Measurements from ENCODE around the gene WNT3. TPM values are rescaled to one million over a fixed set of nuclear protein-coding genes. Genes with fewer than 3 reads are reported as not detected.

WNT3 gene
- total RNA-seq, 4 donors from 2014 or later: 0.27 to 0.48 TPM; not detected in 2

- DNase-seq: no peak
- no peaks in the 10 kb centered on the region for H3K9me3 ChIP-seq
- H3K4me3 ChIP-seq: no peak overlapping the region
- H3K36me3 ChIP-seq: peaks cover 0 to 9% (median 0%) of the 10 kb centered on the region in 4 donors
- H3K27me3 ChIP-seq: no peaks in the 10 kb centered on the region
- in situ Hi-C loops (cut with MboI; ENCODE audit: low pct_ligation_motif_present in 1 of 4, low pct_unique_long_range_greater_than_20kb in 1 of 4, low sequenced_read_pairs in 3 of 4) (no loop called here), intact Hi-C loops (cut with DNase I; ENCODE audit: low total_unique reads) (no loop called here)
- no peak overlapping the region for H3K27ac ChIP-seq
- no peaks in the 10 kb centered on the region for H3K4me1 ChIP-seq
- TF ChIP-seq POLR2AphosphoS5 (IDR thresholded peaks at IDR 0.05): no peak
- 83 to 88% methylated on average over 3 to 7 of the region's 7 CpGs for WGBS, 2 donors (ENCODE audit: low coverage in 1 of 2)
These were observed 85.6 kb downstream of the WNT3 start for GRCh38 chr17:46732754-46733398.

- TF ChIP-seq POLR2AphosphoS5 (IDR thresholded peaks at IDR 0.05): no peak
- no peak for TF ChIP-seq POLR2A (IDR thresholded peaks at IDR 0.05)
- no peak for TF ChIP-seq CTCF (IDR thresholded peaks at IDR 0.05)
- TF ChIP-seq EP300 (IDR thresholded peaks at IDR 0.05; ENCODE audit: low read depth): no peak
- peaks cover 0 to 11% (median 0%) of the 10 kb centered on the region in 4 donors for H3K36me3 ChIP-seq
- H3K9me3 ChIP-seq: no peaks in the 10 kb centered on the region
- intact Hi-C loops (cut with DNase I; ENCODE audit: low total_unique reads) (no loop called here), in situ Hi-C loops (cut with MboI; ENCODE audit: low pct_ligation_motif_present in 1 of 4, low pct_unique_long_range_greater_than_20kb in 1 of 4, low sequenced_read_pairs in 3 of 4) (no loop called here)
- WGBS, 2 donors (ENCODE audit: low coverage in 1 of 2): 81 to 100% methylated on average over 1 of the region's 1 CpG
- no peak overlapping the region for H3K4me3 ChIP-seq
- H3K27ac ChIP-seq: no peak overlapping the region
- H3K27me3 ChIP-seq: no peaks in the 10 kb centered on the region
- no peak for DNase-seq
- no peaks in the 10 kb centered on the region for H3K4me1 ChIP-seq
These were observed 86.3 kb downstream of the WNT3 start for GRCh38 chr17:46732160-46732559.

- 97 to 100% methylated on average over 1 of the region's 1 CpG for WGBS, 2 donors (ENCODE audit: low coverage in 1 of 2)
- Histone ChIP-seq H3K4me1 (no peaks in the 10 kb centered on the region), H3K4me3 (no peak overlapping the region), H3K27me3 (no peaks in the 10 kb centered on the region), H3K9me3 (no peaks in the 10 kb centered on the region), H3K27ac (no peak overlapping the region), H3K36me3 (peaks cover 0 to 19% (median 0%) of the 10 kb centered on the region in 4 donors)
- DNase-seq: no peak
- in situ Hi-C loops (cut with MboI; ENCODE audit: low pct_ligation_motif_present in 1 of 4, low pct_unique_long_range_greater_than_20kb in 1 of 4, low sequenced_read_pairs in 3 of 4): no loop called here
- intact Hi-C loops (cut with DNase I; ENCODE audit: low total_unique reads): no loop called here
- no peak for TF ChIP-seq POLR2A (IDR thresholded peaks at IDR 0.05)
- TF ChIP-seq POLR2AphosphoS5 (IDR thresholded peaks at IDR 0.05): no peak
- no peak for TF ChIP-seq EP300 (IDR thresholded peaks at IDR 0.05; ENCODE audit: low read depth)
- TF ChIP-seq CTCF (IDR thresholded peaks at IDR 0.05): no peak
These were observed 87.8 kb downstream of the WNT3 start for GRCh38 chr17:46730679-46731078.

GRCh38 chr17:46730026-46730425 is 88.5 kb downstream of the WNT3 start:
- Histone ChIP-seq H3K27me3 (no peaks in the 10 kb centered on the region), H3K4me1 (no peaks in the 10 kb centered on the region), H3K27ac (no peak overlapping the region), H3K4me3 (no peak overlapping the region), H3K9me3 (no peaks in the 10 kb centered on the region), H3K36me3 (peaks cover 0 to 19% (median 0%) of the 10 kb centered on the region in 4 donors)
- DNase-seq: no peak
- no peak for TF ChIP-seq CTCF (IDR thresholded peaks at IDR 0.05)
- TF ChIP-seq POLR2A (IDR thresholded peaks at IDR 0.05): no peak
- no peak for TF ChIP-seq EP300 (IDR thresholded peaks at IDR 0.05; ENCODE audit: low read depth)
- TF ChIP-seq POLR2AphosphoS5 (IDR thresholded peaks at IDR 0.05): no peak
- intact Hi-C loops (cut with DNase I; ENCODE audit: low total_unique reads) (no loop called here), in situ Hi-C loops (cut with MboI; ENCODE audit: low pct_ligation_motif_present in 1 of 4, low pct_unique_long_range_greater_than_20kb in 1 of 4, low sequenced_read_pairs in 3 of 4) (no loop called here)
- 93 to 94% methylated on average over 2 of the region's 2 CpGs for WGBS, 2 donors (ENCODE audit: low coverage in 1 of 2)

Measured in transverse colon (tissue), 4 donors.